SK-N-SH (cell line): ENCODE data around the gene PPP1R9B. TPM values are rescaled to one million over a fixed set of nuclear protein-coding genes. Genes with fewer than 3 reads are reported as not detected.
A peak's percentile ranks its signal among the peaks of the same experiment; 100 is the strongest.

Experiments
- CTCF ChIA-PET: fragments of 300-600, 350-600 bp; formaldehyde crosslinking; extraction: SDS; loops from one replicate; lab custom pipeline; 2021; lab: Yijun Ruan, JAX
- POLR2A ChIA-PET: fragments of 350-600 bp; sonication (Branson Sonifier 250); formaldehyde crosslinking; extraction: SDS; loops from one replicate; lab custom pipeline; 2020; ENCODE audit warnings: antibody characterized with exemption, inconsistent platforms; lab: Yijun Ruan, JAX
- DNase-seq: peaks from one replicate; pipeline ENCODE4 v3.0.0; 2012
- H2AFZ ChIP-seq: fragments of 200-600 bp; sonication (generic); 2 replicates; pipeline ENCODE4 v1.8.1; 2016; ENCODE audit warnings: antibody characterized with exemption, mild to moderate bottlenecking, low read depth
- H3F3A ChIP-seq: fragments of 200-600 bp; sonication (generic); replicated peaks from 2 replicates; pipeline ENCODE3; 2016; ENCODE audit warnings: antibody characterized with exemption, mild to moderate bottlenecking; ENCODE audit not compliant: insufficient read depth
- H3K27ac ChIP-seq, 2 experiments: fragments of 200-500 bp in 1 of 2; fragments of 200-600 bp in 1 of 2; sonication (Bioruptor generic) in 1 of 2; sonication (generic), shearing (Covaris generic) in 1 of 2; 2 replicates each; pipeline versions ENCODE4 v1.5.1 to v1.6.1; 2014 to 2016; ENCODE audit warnings: low read depth in 2 of 2, inconsistent platforms in 1 of 2, low read length in 1 of 2, mild to moderate bottlenecking in 1 of 2, mixed read lengths in 1 of 2
- H3K27me3 ChIP-seq: fragments of 200-600 bp; sonication (generic), shearing (Covaris generic); 2 replicates; pipeline ENCODE4 v1.6.1; 2016; ENCODE audit warnings: mixed run types; ENCODE audit not compliant: insufficient read depth
- H3K36me3 ChIP-seq, 2 experiments: fragments of 200-500 bp in 1 of 2; fragments of 200-600 bp in 1 of 2; sonication (Bioruptor generic) in 1 of 2; sonication (generic) in 1 of 2; replicated peaks in 1 of 2; 2 replicates each; pipeline versions ENCODE3 to v1.5.1; 2014 to 2016; ENCODE audit warnings: low read length in 1 of 2, mild to moderate bottlenecking in 1 of 2; ENCODE audit not compliant: insufficient read depth in 2 of 2, control insufficient read depth in 1 of 2
- H3K4me1 ChIP-seq, 2 experiments: fragments of 200-500 bp in 1 of 2; fragments of 200-600 bp in 1 of 2; sonication (Bioruptor generic) in 1 of 2; sonication (generic), shearing (Covaris generic) in 1 of 2; 2 replicates each; pipeline versions ENCODE4 v1.5.1 to v1.6.1; 2014 to 2016; ENCODE audit warnings: low read depth in 1 of 2, low read length in 1 of 2, mixed run types in 1 of 2; ENCODE audit not compliant: insufficient read depth in 2 of 2, control insufficient read depth in 1 of 2
- H3K4me2 ChIP-seq: fragments of 200-600 bp; sonication (generic), shearing (Covaris generic); 2 replicates; pipeline ENCODE4 v1.6.1; 2017; ENCODE audit warnings: mixed run types
- H3K4me3 ChIP-seq, 2 experiments: fragments of 200-500 bp in 1 of 2; fragments of 200-600 bp in 1 of 2; sonication (Bioruptor generic) in 1 of 2; sonication (generic), shearing (Covaris generic) in 1 of 2; 2 replicates each; pipeline versions ENCODE4 v1.5.1 to v1.8.1; 2014 to 2016; ENCODE audit warnings: low read depth in 2 of 2, inconsistent platforms in 1 of 2, low read length in 1 of 2, mild to moderate bottlenecking in 1 of 2, mixed read lengths in 1 of 2, moderate library complexity in 1 of 2
- H3K79me2 ChIP-seq: fragments of 200-600 bp; sonication (generic); 2 replicates; pipeline ENCODE4 v1.8.1; 2017; ENCODE audit warnings: mild to moderate bottlenecking; ENCODE audit not compliant: insufficient read depth
- H3K9ac ChIP-seq: fragments of 200-600 bp; sonication (generic); 2 replicates; pipeline ENCODE4 v1.6.1; 2017; ENCODE audit warnings: mixed run types
- H3K9me2 ChIP-seq: fragments of 200-600 bp; sonication (generic); 2 replicates; pipeline ENCODE4 v1.6.1; 2017; ENCODE audit warnings: mixed run types
- H3K9me3 ChIP-seq: fragments of 200-600 bp; sonication (generic); 2 replicates; pipeline ENCODE4 v1.6.1; 2017; ENCODE audit warnings: mixed run types, mild to moderate bottlenecking, moderate library complexity
- H4K20me1 ChIP-seq: fragments of 200-600 bp; sonication (generic); 2 replicates; pipeline ENCODE4 v1.6.1; 2017; ENCODE audit warnings: mild to moderate bottlenecking, mixed run types; ENCODE audit not compliant: insufficient read depth
- CHD2 ChIP-seq: fragments of 150-350 bp; IDR thresholded peaks from 2 replicates; pipeline ENCODE4 v1.6.1; 2018; ENCODE audit warnings: low read length; ENCODE audit not compliant: partially characterized antibody
- ELF1 ChIP-seq: IDR thresholded peaks from 2 replicates; pipeline ENCODE4 v1.4.0; 2012
- EP300 ChIP-seq, 2 experiments: IDR thresholded peaks; 2 replicates each; pipeline versions ENCODE4 v1.4.0 to v1.6.1; 2012; ENCODE audit warnings: borderline replicate concordance in 1 of 2, low read depth in 1 of 2, low read length in 1 of 2
- FOSL2 ChIP-seq: IDR thresholded peaks from 2 replicates; pipeline ENCODE4 v1.4.0; 2012; ENCODE audit warnings: low read depth, mild to moderate bottlenecking, moderate library complexity, borderline replicate concordance
- FOXJ3 ChIP-seq: sonication (generic); formaldehyde crosslinking; IDR thresholded peaks from 2 replicates; pipeline ENCODE4 v1.5.1; 2020; ENCODE audit warnings: mild to moderate bottlenecking, missing genetic modification reagents
- FOXM1 ChIP-seq: IDR thresholded peaks from 2 replicates; pipeline ENCODE4 v1.4.0; 2012; ENCODE audit warnings: low read depth, mild to moderate bottlenecking
- GABPA ChIP-seq: IDR thresholded peaks from 2 replicates; pipeline ENCODE4 v1.4.0; 2012; ENCODE audit warnings: low read depth, mild to moderate bottlenecking
- GATA2 ChIP-seq: sonication (generic); formaldehyde crosslinking; IDR thresholded peaks from 2 replicates; pipeline ENCODE4 v1.5.0; 2020; ENCODE audit warnings: mild to moderate bottlenecking, missing genetic modification reagents
- MEF2A ChIP-seq: IDR thresholded peaks from 2 replicates; pipeline ENCODE4 v1.4.0; 2012; ENCODE audit warnings: low read depth, borderline replicate concordance
- MXI1 ChIP-seq: IDR thresholded peaks from 2 replicates; pipeline ENCODE4 v1.6.1; 2012; ENCODE audit warnings: mild to moderate bottlenecking, low read depth, low read length, improper control_type of control experiment
- NFIC ChIP-seq: IDR thresholded peaks from 2 replicates; pipeline ENCODE4 v1.4.0; 2012; ENCODE audit warnings: borderline replicate concordance
- NRF1 ChIP-seq: IDR thresholded peaks from 2 replicates; pipeline ENCODE4 v1.6.1; 2012; ENCODE audit warnings: low read depth, mild to moderate bottlenecking, low read length
- RAD21 ChIP-seq: IDR thresholded peaks from 2 replicates; pipeline ENCODE4 v1.6.1; 2012; ENCODE audit warnings: mild to moderate bottlenecking, low read length
- RCOR1 ChIP-seq: fragments of 150-350 bp; IDR thresholded peaks from 2 replicates; pipeline ENCODE4 v1.6.1; 2017; ENCODE audit warnings: antibody characterized with exemption, low read length
- RFX5 ChIP-seq: IDR thresholded peaks from 2 replicates; pipeline ENCODE4 v1.6.1; 2012; ENCODE audit warnings: mild to moderate bottlenecking, improper control_type of control experiment, low read length
- RXRA ChIP-seq: IDR thresholded peaks from 2 replicates; pipeline ENCODE4 v1.4.0; 2012; ENCODE audit warnings: low read depth, mild to moderate bottlenecking, borderline replicate concordance
- SIN3A ChIP-seq: IDR thresholded peaks from 2 replicates; pipeline ENCODE4 v1.6.1; 2012; ENCODE audit warnings: low read depth, mild to moderate bottlenecking, low read length, moderate library complexity, borderline replicate concordance
- SMC3 ChIP-seq: IDR thresholded peaks from 2 replicates; pipeline ENCODE4 v1.6.1; 2012; ENCODE audit warnings: low read depth, low read length, improper control_type of control experiment
- TAF1 ChIP-seq: IDR thresholded peaks from 2 replicates; pipeline ENCODE4 v1.6.1; 2012; ENCODE audit warnings: low read depth, mild to moderate bottlenecking, low read length, moderate library complexity, borderline replicate concordance
- TCF12 ChIP-seq: IDR thresholded peaks from 2 replicates; pipeline ENCODE4 v1.4.0; 2012
- TEAD4 ChIP-seq: IDR thresholded peaks from 2 replicates; pipeline ENCODE4 v1.4.0; 2012; ENCODE audit warnings: mild to moderate bottlenecking, borderline replicate concordance; ENCODE audit not compliant: insufficient read depth
- YY1 ChIP-seq: IDR thresholded peaks from 2 replicates; pipeline ENCODE4 v1.4.0; 2012; ENCODE audit warnings: low read depth, mild to moderate bottlenecking
- WGBS: methylation state at CpG from one replicate; pipeline ENCODE4 v1.1.6; 2017; ENCODE audit warnings: low lambda C conversion rate; 5-methylcytosine and 5-hydroxymethylcytosine counted together
- polyA plus RNA-seq, 3 experiments: library from polyadenylated mRNA; depleted of rRNA; stranded (reverse); fragments of >200 nt; gene quantifications; 2 replicates each; pipeline ENCODE4 v1.2.3, GENCODE V29; 2012
- TF ChIP-seq, protein P1 (sequence below): IDR thresholded peaks from 2 replicates; pipeline ENCODE4 v1.6.1; 2012; ENCODE audit warnings: mild to moderate bottlenecking, low read depth, low read length, moderate library complexity
- TF ChIP-seq, protein P2 (sequence below): fragments of 150-350 bp; IDR thresholded peaks from 2 replicates; pipeline ENCODE4 v1.6.1; 2017; ENCODE audit warnings: antibody characterized with exemption, low read length, low read depth, borderline replicate concordance
- TF ChIP-seq, protein P3 (sequence below): IDR thresholded peaks from 2 replicates; pipeline ENCODE4; 2012
- TF ChIP-seq, protein P4 (sequence below): IDR thresholded peaks from 2 replicates; pipeline ENCODE4 v1.4.0; 2012; ENCODE audit warnings: low read depth
- TF ChIP-seq, protein P5 (sequence below): IDR thresholded peaks from 2 replicates; pipeline ENCODE4 v1.4.0; 2012; ENCODE audit warnings: low read depth, borderline replicate concordance

The PPP1R9B gene
- polyA plus RNA-seq, 1 of the 3 experiments (the other 2 are of a cell fraction), result 35.2 TPM

DNA sequence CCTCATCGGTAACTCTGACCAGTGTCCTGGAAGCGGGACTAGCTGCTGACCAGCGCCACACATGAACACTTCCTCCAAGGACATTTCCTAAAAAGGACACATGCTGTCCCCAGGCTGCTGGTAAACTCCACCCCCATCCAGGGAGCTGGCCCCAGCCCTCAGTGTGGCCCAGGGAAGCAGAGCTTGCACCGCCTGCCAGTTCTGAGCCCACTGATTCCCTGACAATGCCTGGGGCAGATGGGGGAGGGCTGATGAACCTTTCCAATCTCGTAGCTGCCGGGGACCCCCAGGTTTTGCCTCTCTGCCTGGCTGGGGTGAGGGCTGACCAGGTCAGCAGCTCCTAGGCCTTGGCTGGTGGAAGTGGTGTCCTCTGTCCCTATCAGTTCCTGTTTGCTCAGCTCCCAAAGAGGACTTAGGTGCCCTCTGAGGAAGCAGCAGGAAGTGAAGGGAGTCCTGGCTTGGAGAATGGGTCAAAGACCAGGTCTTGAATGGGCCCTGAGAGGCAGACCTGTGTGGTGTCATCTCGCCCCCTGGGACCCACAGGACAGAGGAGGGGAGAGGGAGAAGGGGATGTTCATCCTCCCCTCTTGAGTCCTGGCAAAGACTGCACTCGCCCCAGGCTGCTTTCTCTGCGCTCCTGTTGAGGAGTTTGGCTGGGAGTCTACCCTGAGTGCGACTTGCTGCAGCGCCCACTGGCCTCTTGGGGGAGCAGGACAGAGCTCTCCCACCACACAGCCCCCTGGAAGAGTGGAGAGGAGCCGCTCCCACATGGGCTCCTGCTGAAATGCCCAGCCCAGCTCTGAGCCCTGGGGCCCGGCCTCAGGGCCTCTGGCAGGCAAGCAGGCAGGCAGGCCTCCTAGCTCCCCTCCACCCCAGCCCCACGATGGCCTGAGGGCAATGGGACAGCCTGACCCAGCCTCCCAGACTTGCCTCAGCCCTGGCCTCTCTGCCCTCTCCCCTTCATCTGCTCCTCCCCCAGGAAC lies 38.5 kb downstream of the PPP1R9B start:
- Histone ChIP-seq H3K4me1 (peaks cover 0 to 24% of the 10 kb centered on the region in 2 experiments; a peak in 1 of 4 replicates), H3K36me3 (peaks cover 0 to 23% of the 10 kb centered on the region in 2 experiments), H2AFZ (no peak overlapping the region), H3F3A (peaks cover 3% of the 10 kb centered on the region), H4K20me1 (no peaks in the 10 kb centered on the region), H3K9me3 (no peaks in the 10 kb centered on the region), H3K4me2 (no peak overlapping the region), H3K79me2 (no peaks in the 10 kb centered on the region), H3K27ac (peak overlapping the region in 1 of 2 experiments; percentile 62; a peak in 2 of 4 replicates), H3K4me3 (no peak overlapping the region), H3K9ac (no peak overlapping the region), H3K9me2 (no peaks in the 10 kb centered on the region), H3K27me3 (no peaks in the 10 kb centered on the region)
- ChIA-PET POLR2A (interaction anchor here (0.6 to 3.3 kb wide), 5 partner anchors 18 to 50 kb away, joined by 3 to 13 read pairs (median 4); partner anchors contain the start of gene SAMD14), CTCF (interaction anchor here (0.6 to 16.3 kb wide), 25 partner anchors 14 to 232 kb away, joined by 3 to 297 read pairs (median 5); partner anchors contain the start of genes COL1A1, ITGA3, PDK2 and PPP1R9B)
- peak; percentile 88 for DNase-seq
- 50% methylated on average over 6 of the region's 14 CpGs for WGBS
- TF ChIP-seq GATA2 (CRISPR knock-in tag), result no peak
- no peak for TF ChIP-seq NFIC
- TF ChIP-seq MEF2A, result no peak
- no peak for TF ChIP-seq GABPA
- no peak for TF ChIP-seq SMC3
- TF ChIP-seq TAF1, result no peak
- TF ChIP-seq CHD2, result peak; percentile 46
- TF ChIP-seq FOXM1, result no peak
- TF ChIP-seq EP300 (IDR thresholded peaks at IDR 0.05; ENCODE audit: borderline replicate concordance in 1 of 2, low read depth in 1 of 2, low read length in 1 of 2), result peak in 1 of 2 experiments; percentile 44; a peak in 1 of 4 replicates
- TF ChIP-seq SIN3A, result no peak
- no peak for TF ChIP-seq RCOR1
- TF ChIP-seq, protein P1, sequence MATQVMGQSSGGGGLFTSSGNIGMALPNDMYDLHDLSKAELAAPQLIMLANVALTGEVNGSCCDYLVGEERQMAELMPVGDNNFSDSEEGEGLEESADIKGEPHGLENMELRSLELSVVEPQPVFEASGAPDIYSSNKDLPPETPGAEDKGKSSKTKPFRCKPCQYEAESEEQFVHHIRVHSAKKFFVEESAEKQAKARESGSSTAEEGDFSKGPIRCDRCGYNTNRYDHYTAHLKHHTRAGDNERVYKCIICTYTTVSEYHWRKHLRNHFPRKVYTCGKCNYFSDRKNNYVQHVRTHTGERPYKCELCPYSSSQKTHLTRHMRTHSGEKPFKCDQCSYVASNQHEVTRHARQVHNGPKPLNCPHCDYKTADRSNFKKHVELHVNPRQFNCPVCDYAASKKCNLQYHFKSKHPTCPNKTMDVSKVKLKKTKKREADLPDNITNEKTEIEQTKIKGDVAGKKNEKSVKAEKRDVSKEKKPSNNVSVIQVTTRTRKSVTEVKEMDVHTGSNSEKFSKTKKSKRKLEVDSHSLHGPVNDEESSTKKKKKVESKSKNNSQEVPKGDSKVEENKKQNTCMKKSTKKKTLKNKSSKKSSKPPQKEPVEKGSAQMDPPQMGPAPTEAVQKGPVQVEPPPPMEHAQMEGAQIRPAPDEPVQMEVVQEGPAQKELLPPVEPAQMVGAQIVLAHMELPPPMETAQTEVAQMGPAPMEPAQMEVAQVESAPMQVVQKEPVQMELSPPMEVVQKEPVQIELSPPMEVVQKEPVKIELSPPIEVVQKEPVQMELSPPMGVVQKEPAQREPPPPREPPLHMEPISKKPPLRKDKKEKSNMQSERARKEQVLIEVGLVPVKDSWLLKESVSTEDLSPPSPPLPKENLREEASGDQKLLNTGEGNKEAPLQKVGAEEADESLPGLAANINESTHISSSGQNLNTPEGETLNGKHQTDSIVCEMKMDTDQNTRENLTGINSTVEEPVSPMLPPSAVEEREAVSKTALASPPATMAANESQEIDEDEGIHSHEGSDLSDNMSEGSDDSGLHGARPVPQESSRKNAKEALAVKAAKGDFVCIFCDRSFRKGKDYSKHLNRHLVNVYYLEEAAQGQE, result no peak
- TF ChIP-seq NRF1, result no peak
- TF ChIP-seq ELF1, result no peak
- no peak for TF ChIP-seq YY1
- no peak for TF ChIP-seq RFX5
- TF ChIP-seq TEAD4, result no peak
- no peak for TF ChIP-seq RXRA
- no peak for TF ChIP-seq RAD21
- TF ChIP-seq, protein P2, sequence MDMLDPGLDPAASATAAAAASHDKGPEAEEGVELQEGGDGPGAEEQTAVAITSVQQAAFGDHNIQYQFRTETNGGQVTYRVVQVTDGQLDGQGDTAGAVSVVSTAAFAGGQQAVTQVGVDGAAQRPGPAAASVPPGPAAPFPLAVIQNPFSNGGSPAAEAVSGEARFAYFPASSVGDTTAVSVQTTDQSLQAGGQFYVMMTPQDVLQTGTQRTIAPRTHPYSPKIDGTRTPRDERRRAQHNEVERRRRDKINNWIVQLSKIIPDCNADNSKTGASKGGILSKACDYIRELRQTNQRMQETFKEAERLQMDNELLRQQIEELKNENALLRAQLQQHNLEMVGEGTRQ, result no peak
- no peak for TF ChIP-seq TCF12
- TF ChIP-seq MXI1, result peak; percentile 49; the same call in 1 of the 2 replicates
- TF ChIP-seq, protein P3, sequence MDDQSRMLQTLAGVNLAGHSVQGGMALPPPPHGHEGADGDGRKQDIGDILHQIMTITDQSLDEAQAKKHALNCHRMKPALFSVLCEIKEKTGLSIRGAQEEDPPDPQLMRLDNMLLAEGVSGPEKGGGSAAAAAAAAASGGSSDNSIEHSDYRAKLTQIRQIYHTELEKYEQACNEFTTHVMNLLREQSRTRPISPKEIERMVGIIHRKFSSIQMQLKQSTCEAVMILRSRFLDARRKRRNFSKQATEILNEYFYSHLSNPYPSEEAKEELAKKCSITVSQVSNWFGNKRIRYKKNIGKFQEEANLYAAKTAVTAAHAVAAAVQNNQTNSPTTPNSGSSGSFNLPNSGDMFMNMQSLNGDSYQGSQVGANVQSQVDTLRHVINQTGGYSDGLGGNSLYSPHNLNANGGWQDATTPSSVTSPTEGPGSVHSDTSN, result 0 out of 2 replicates have a peak, but pooled peaks have one; percentile 0
- TF ChIP-seq, protein P4, sequence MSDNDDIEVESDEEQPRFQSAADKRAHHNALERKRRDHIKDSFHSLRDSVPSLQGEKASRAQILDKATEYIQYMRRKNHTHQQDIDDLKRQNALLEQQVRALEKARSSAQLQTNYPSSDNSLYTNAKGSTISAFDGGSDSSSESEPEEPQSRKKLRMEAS, result no peak
- TF ChIP-seq, protein P5, sequence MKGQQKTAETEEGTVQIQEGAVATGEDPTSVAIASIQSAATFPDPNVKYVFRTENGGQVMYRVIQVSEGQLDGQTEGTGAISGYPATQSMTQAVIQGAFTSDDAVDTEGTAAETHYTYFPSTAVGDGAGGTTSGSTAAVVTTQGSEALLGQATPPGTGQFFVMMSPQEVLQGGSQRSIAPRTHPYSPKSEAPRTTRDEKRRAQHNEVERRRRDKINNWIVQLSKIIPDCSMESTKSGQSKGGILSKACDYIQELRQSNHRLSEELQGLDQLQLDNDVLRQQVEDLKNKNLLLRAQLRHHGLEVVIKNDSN, result no peak
- no peak for TF ChIP-seq FOSL2
- 0 out of 2 replicates have a peak, but pooled peaks have one; percentile 11 for TF ChIP-seq FOXJ3
